ENCODE measurements around the gene B3GNT9. TPM values are rescaled to one million over a fixed set of nuclear protein-coding genes. Genes with fewer than 3 reads are reported as not detected.
A peak's percentile ranks its signal among the peaks of the same experiment; 100 is the strongest.

Gene B3GNT9
- total RNA-seq, 1 donor from 2014 or later = 44.1 TPM

DNA sequence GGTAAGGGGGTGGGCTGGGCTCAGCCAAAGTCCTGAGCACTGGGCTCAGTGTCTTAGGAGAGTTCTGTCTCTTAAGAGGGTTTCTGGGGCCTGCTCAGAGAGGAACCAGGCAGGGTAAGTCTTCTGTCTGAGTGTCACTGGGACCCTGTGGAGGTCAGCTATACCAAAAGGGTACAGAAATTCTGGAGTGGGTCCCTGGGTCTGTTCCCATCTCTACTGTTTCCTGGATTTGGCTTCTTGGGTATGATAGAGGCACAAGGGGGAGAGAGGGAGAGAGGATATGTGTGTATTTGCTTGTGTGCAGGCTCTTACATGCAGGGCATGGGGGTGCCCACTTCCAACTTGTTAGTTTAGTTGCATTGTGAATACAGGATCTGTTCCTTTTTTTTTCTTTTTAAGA, 42.7 kb upstream of the B3GNT9 start:
- Mint-ChIP-seq H3K4me1 (ENCODE audit: unreplicated experiment) (peaks cover 31% of the 10 kb centered on the region), H3K27me3 (ENCODE audit: unreplicated experiment) (no peaks in the 10 kb centered on the region), H3K36me3 (ENCODE audit: unreplicated experiment) (peaks cover 22% of the 10 kb centered on the region), H3K4me3 (ENCODE audit: unreplicated experiment) (peak overlapping the region; percentile 84), H3K27ac (ENCODE audit: unreplicated experiment) (peak overlapping the region; percentile 4), H3K9me3 (ENCODE audit: unreplicated experiment) (no peaks in the 10 kb centered on the region)
- no peak for DNase-seq (ENCODE audit: extremely low spot score, unreplicated experiment)
- TF ChIP-seq CTCF (IDR thresholded peaks at IDR 0.05) = no peak

- peaks cover 18% of the 10 kb centered on the region for H3K36me3 Mint-ChIP-seq (ENCODE audit: unreplicated experiment)
These were observed 42.1 kb upstream of the B3GNT9 start for GRCh38 chr16:67192781-67193361.

DNA sequence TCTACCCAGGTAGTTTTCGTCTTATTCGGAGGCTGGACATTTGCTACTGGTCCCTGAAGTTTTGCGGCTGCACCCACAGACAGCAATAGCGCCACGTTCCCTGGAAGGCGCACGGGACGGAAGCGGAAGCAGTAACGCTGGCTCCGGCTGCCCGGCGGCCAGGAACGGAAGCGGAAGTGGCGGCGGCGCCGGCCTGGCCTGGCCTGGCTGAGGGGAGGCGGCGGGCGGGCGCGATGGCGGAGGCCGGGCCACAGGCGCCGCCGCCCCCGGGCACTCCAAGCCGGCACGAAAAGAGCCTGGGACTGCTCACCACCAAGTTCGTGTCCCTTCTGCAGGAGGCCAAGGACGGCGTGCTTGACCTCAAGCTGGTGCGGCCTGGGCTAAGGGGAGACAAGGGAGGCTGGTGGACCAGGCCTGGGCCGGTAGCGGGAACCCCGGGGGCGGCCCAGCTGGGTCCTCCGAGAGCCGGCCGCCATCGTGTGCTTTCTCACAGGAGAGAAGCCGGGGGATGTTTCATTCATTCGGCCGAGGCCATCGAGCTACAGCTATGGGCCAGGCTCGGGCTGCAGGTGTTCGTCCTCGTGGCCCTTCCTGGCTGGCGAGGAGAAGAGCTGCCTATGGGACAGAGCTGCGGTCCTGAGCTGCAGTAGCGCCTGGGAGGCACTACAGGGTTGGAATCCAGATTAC, 41.3 kb upstream of the B3GNT9 start, which contains the start of gene E2F4:
TSS of gene E2F4 (plus strand) at position 161 of the 687 bp plus-strand sequence. CDS start at position 234, 73 bp downstream.
- Mint-ChIP-seq H3K4me1 (ENCODE audit: unreplicated experiment) (peaks cover 26% of the 10 kb centered on the region), H3K36me3 (ENCODE audit: unreplicated experiment) (peaks cover 18% of the 10 kb centered on the region), H3K27ac (ENCODE audit: unreplicated experiment) (peak within 1 kb of the TSS; percentile 80), H3K9me3 (ENCODE audit: unreplicated experiment) (no peaks in the 10 kb centered on the region), H3K4me3 (ENCODE audit: unreplicated experiment) (peak within 1 kb of the TSS; percentile 84), H3K27me3 (ENCODE audit: unreplicated experiment) (no peaks in the 10 kb centered on the region)
- peak; percentile 94 for DNase-seq (ENCODE audit: extremely low spot score, unreplicated experiment)
- no peak for TF ChIP-seq CTCF (IDR thresholded peaks at IDR 0.05)

More at GRCh38 chr16:67192781-67193361, 42.1 kb upstream of the B3GNT9 start:
- H3K27ac Mint-ChIP-seq (ENCODE audit: unreplicated experiment) = peak overlapping the region; percentile 80
- DNase-seq (ENCODE audit: extremely low spot score, unreplicated experiment) = no peak
- H3K4me1 Mint-ChIP-seq (ENCODE audit: unreplicated experiment) = peaks cover 26% of the 10 kb centered on the region
- H3K9me3 Mint-ChIP-seq (ENCODE audit: unreplicated experiment) = no peaks in the 10 kb centered on the region
- no peak for TF ChIP-seq CTCF (IDR thresholded peaks at IDR 0.05)
- no peaks in the 10 kb centered on the region for H3K27me3 Mint-ChIP-seq (ENCODE audit: unreplicated experiment)
- peak overlapping the region; percentile 84 for H3K4me3 Mint-ChIP-seq (ENCODE audit: unreplicated experiment)

GRCh38 chr16:67191411-67191994, 40.7 kb upstream of the B3GNT9 start:
- H3K27me3 Mint-ChIP-seq (ENCODE audit: unreplicated experiment) = no peaks in the 10 kb centered on the region
- H3K9me3 Mint-ChIP-seq (ENCODE audit: unreplicated experiment) = no peaks in the 10 kb centered on the region
- peak overlapping the region; percentile 39 for H3K27ac Mint-ChIP-seq (ENCODE audit: unreplicated experiment)
- peak overlapping the region; percentile 84 for H3K4me3 Mint-ChIP-seq (ENCODE audit: unreplicated experiment)
- DNase-seq (ENCODE audit: extremely low spot score, unreplicated experiment) = no peak
- no peak for TF ChIP-seq CTCF (IDR thresholded peaks at IDR 0.05)
- H3K36me3 Mint-ChIP-seq (ENCODE audit: unreplicated experiment) = peaks cover 14% of the 10 kb centered on the region
- peaks cover 26% of the 10 kb centered on the region for H3K4me1 Mint-ChIP-seq (ENCODE audit: unreplicated experiment)
